CD4-positive, alpha-beta T cell treated with Interleukin-12 subunit alpha and Interleukin-12 subunit beta, for 1 hour (primary cell): ENCODE results near the gene SLIT1.

ENCODE experiments used
- DNase-seq: peaks from one replicate; pipeline ENCODE4 v3.0.0-alpha.2; 2020

SLIT1 gene

GRCh38 chr10:97138846-97139245 is 46.9 kb downstream of the SLIT1 start:
- DNase-seq, result no peak

- no peak for DNase-seq
These were observed 47.6 kb downstream of the SLIT1 start for GRCh38 chr10:97138174-97138573.

DNA sequence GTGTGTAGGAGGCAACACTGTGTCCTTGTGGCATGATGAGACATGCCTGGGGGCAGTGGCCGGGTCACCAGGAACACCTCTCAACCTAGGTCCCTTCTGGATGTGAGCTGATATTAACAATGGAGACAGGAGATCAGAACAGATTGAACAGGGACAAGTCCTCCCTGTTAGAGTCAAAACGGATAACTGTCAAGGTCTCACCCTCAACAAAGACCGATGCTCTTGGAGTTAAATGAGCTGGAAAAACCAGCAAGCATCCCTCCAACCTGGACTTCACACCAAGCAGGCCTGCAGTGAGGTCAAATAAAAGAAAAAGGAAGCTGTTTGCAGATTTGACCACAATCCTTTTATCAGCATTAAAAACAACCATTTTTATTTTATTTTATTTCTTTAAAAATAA is 49.0 kb downstream of the SLIT1 start:
- no peak for DNase-seq

DNA sequence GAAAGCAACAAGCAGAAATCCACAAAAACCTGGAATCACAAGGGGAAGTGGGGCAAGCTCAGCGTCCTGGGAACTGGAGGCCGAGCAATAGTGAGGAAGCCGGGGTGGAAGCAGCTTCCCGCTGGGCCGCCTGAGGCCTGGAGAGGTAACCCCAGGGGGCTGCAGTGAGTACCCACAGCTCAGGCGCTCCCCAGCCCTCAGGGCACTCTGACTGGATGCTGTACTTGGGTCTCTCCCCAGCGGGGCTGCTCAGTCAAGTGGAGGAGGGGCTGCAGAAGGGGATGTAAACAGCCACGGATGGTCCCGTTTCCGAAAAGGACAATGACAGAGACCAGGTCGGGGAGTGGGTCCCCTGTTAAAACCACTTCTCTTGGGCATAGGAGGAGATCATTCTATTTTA is 50.3 kb downstream of the SLIT1 start:
- no peak for DNase-seq

DNA sequence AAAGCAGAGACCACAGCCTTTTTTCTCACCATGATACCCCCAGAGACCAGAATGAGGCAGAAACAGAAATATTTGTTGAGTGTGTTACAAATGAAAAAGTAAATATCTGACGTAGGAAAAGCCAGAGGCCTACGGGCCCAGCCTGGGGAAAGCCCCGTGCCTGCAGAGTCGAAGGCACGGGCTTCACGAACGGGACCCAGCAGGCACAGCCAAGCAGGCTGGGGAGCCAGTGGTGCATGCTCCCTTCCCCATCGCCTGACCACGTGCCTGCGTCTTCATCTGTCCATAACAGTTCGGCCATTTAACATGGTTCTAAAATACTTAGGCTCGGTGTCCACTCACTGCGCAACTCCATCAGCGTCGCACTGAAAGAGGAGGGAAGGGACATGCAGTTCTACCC is 50.8 kb downstream of the SLIT1 start:
- DNase-seq, result no peak

DNA sequence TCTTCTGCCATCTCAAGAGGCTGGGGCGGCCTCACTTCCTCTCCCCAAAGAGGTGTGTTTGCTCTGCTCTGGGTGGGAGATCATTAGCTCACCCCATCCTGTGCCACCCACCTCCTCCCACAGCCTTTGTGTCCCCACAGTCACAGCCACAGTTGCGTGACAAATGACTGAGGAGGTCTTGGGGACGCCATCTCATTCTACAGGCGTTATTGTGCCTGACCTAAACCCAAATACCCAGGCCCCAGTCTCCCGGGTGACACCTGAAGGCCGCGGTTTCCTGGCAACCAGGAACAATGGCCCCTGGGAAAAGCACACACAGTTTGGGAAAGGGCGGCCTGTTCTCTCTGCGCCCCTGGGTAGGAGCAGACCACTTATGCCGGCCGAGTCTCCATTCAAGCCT is 51.6 kb downstream of the SLIT1 start:
- DNase-seq, result no peak

DNA sequence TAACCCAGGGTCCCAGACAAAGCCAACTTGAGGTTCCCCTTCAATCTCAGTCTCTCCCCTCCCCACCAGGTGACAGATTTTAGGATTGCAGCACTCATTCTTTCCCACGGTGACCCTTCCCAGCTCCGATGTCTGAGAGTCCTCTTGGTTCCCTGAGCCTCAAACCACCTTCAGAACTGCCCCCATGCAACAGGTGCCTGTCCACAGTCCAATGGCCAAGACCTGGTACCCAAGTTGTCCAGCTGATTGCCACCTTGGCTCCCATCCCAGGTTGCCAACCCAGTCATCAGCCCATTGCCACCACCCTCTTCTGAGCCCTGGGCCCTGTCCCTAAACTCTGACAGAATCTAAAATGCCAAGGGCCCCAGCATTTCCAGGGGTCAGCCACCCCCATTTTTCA is 53.5 kb downstream of the SLIT1 start:
- no peak for DNase-seq

GRCh38 chr10:97131666-97132065 is 54.1 kb downstream of the SLIT1 start:
- no peak for DNase-seq

- DNase-seq, result no peak
These were observed 54.6 kb downstream of the SLIT1 start for GRCh38 chr10:97131181-97131628.

DNA sequence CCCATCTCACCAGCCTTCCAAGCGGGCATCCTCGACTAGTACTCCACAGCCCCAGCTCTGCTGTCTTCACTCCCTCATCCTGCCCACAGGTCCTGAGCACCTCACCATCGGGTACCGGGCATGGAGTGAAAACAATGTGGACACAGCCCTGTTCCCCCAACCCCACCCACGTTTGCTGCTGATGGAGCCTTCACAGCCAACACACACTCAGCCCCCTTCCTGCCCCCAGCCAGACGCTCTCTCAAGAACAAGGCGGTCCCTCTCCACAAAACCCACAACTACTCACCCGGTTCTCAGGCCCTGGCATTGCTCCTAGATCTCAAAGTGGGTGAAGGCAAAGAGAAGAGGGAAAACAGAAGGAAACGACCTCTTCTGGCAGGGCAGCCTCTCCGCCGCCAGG is 56.1 kb downstream of the SLIT1 start:
- no peak for DNase-seq

DNA sequence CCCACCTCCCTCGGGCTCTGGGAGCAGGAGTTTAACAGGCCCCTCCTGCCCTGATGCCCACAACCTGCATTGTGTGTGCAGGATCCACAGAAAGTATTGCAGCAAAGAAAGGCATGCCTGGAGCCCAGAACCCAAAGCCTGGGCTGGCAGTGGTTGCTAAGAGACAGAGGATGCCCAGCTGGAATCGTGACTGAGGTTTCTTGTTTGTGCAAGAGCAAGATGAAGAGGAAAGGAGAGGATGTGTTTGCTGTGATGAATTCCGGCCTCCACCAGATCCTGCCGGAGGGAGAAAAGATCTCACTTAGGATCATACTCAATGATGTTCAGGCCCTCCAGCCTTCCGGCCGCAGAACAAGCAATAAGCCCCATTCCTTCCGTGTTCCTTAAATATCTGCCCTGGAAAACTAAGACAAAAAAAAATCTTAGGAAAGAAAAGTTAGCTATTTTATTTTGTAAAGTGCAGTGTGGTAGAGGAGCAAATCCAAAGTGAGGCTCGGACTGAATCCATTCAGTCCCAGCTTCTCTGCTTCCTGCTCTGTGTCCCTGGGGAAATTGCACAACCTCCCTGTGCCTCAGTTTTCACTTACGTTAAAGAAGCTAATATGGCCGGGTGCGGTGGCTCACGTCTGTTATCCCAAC is 57.1 kb downstream of the SLIT1 start:
- no peak for DNase-seq

DNA sequence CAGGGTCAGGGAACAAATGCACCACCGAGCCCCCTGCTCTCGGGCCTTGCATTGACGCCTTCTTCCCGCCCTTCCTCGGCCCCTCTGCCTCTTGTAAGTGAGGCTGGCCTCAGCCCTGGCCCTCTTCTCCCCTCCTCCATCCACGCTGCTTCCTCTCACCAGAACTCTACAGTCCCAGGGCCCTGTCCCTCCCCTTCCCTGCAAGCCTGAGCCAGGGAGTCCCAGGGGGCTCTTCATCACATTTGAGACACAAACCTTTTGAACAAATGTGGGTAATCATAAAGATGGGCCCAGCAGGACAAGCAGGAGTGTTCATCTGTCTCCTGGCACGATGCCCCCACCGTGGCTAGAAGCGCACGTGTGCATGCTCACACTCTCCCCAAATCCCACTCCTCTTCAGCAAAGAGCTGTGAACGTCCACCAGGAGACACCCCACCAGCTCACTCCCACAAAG is 57.7 kb downstream of the SLIT1 start:
- DNase-seq, result no peak

- DNase-seq, result no peak
These were observed 58.2 kb downstream of the SLIT1 start for GRCh38 chr10:97127509-97127908.

- DNase-seq, result no peak
These were observed 61.5 kb downstream of the SLIT1 start for GRCh38 chr10:97124211-97124610.

DNA sequence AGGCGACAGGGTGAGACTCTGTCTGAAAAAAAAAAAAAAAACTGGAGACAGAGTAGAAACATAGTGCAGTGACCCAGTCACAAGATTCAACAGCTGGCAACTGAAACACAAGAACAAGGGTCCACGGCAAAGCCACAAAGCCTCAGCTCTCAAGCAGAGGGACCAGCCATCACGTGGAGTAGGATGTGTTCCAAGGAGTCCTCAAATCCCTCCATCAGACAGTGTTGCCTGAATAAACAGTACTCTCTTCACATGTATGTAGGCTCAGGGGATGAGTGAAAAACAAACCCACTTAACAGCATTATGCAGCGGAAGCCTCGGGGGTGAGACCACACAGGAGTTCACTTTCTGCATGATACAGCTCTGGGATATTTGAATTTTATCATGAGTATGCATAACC is 62.0 kb downstream of the SLIT1 start:
- no peak for DNase-seq

DNA sequence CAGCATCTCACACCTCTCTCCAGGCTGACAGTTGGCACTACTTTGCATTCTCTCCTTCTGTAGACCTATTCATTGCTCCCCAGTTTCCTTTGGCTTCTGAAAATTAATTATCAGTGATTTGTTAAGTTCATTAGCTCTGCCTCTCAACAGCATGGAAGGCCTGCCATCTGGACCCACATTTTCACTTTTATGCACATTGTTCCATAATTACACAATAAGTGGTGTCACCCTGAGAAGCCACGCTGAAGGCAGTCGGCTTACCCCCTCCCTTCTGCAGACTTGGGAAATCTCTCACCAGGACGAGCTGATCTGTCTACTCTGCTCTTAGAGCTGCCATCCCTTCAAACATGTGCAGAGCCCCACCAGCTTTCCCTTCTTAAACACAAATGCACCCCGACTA is 64.7 kb downstream of the SLIT1 start:
- DNase-seq, result no peak

- DNase-seq, result no peak
These were observed 65.4 kb downstream of the SLIT1 start for GRCh38 chr10:97120370-97120769.

DNA sequence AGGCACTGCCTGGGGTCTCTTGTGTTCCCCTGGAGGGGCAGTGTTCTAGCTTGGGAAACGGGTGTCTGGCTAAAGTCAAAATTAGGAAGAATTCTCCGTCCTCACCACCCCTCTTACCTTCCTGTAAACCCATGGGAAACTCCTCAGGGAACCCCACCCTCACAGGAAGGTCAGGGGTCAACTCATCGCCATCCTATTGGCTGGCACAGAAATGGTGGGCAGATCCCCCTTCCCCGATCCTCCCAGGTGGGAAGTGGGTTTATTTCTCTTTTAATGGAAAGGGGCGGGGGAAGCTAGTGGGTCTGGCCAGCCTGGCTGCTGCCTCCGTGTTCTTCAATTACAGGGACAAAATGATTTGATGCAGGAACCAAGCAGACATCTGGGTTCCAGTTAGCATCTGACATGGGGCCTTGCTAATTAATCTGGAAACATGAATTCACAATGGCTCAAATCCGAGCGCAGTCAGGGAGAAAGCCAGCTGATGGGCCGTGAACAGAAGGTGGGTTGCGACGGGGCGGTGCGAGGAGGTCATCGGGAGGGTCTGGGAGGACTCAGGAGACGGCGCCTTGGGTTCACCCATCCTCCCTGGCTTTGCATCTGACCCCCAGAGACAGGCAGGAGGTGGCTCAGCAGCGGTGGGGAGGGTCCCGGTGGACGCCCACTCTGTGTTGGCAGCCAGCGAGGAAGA is 66.6 kb downstream of the SLIT1 start:
- no peak for DNase-seq

- DNase-seq, result peak; percentile 14
These were observed 68.4 kb downstream of the SLIT1 start for GRCh38 chr10:97117372-97117771.

- DNase-seq, result no peak
These were observed 69.1 kb downstream of the SLIT1 start for GRCh38 chr10:97116462-97117162.

GRCh38 chr10:97115846-97116245 is 69.9 kb downstream of the SLIT1 start:
- DNase-seq, result no peak

DNA sequence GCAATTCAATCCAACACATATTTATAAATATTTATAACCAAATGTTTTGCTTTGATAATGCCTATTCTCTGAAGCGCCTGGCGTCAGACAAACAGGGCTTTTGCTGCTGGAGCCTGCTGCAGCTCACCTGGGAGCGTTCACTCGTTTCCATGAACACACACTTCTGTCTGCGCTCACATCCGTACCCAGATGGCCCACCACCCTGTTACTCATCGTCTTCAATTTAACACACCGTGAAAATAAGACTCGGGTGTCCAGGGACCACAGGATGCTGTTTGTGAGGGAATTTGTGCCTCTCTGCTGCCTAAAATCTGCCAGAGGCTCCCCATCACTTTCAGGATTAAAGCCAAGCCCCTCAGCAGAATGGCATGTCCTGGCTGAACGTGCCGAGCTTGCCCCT is 74.1 kb downstream of the SLIT1 start:
- DNase-seq, result no peak

- no peak for DNase-seq
These were observed 76.2 kb downstream of the SLIT1 start for GRCh38 chr10:97109547-97109946.

- no peak for DNase-seq
These were observed 78.2 kb downstream of the SLIT1 start for GRCh38 chr10:97107551-97107950.
